IMR-90 (cell line): ENCODE data around the gene KRTAP10-1. TPM values are rescaled to one million over a fixed set of nuclear protein-coding genes. Genes with fewer than 3 reads are reported as not detected.

Experiments
- ATAC-seq: fragments of 200-7000 bp; cut with Tn5 transposase; 2 replicates; pipeline ENCODE4 v1.9.1; 2020; ENCODE audit warnings: low read depth, mild to moderate bottlenecking, moderate library complexity
- BruUV-seq: library from RNA; stranded (reverse); fragments of 400-500 nt; replicated peaks from 2 replicates; lab custom pipeline; 2021; lab: Mats Ljungman, UMichigan
- CTCF ChIA-PET: fragments of 300-600 bp; formaldehyde crosslinking; extraction: SDS; loops from one replicate; lab custom pipeline; 2021; ENCODE audit warnings: antibody characterized with exemption; lab: Yijun Ruan, JAX
- POLR2A ChIA-PET: fragments of 300-600 bp; sonication (Branson Sonifier 250); formaldehyde crosslinking; loops from one replicate; lab custom pipeline; 2022; ENCODE audit warnings: antibody characterized with exemption; ENCODE audit not compliant: unreplicated experiment; lab: Charles Lee
- DNase-seq: peaks from one replicate; pipeline ENCODE4 v3.0.0; 2013
- H2AFZ ChIP-seq: replicated peaks from 2 replicates; pipeline ENCODE3; 2013; ENCODE audit warnings: low read length, mild to moderate bottlenecking; ENCODE audit not compliant: poor library complexity
- H2AK5ac ChIP-seq: 2 replicates; pipeline ENCODE4 v1.6.1; 2013; ENCODE audit warnings: low read depth, low read length, inconsistent platforms
- H2AK9ac ChIP-seq: replicated peaks from 2 replicates; pipeline ENCODE3; 2013; ENCODE audit warnings: mild to moderate bottlenecking, low read depth, low read length, moderate library complexity; ENCODE audit not compliant: poor library complexity
- H2BK120ac ChIP-seq: 2 replicates; pipeline ENCODE4 v1.6.1; 2013; ENCODE audit warnings: low read depth, low read length, inconsistent platforms
- H2BK15ac ChIP-seq: 3 replicates; pipeline ENCODE4 v1.6.1; 2013; ENCODE audit warnings: low read depth, low read length, inconsistent platforms
- H2BK20ac ChIP-seq: 2 replicates; pipeline ENCODE4 v1.6.1; 2013; ENCODE audit warnings: low read depth, mild to moderate bottlenecking, inconsistent platforms, low read length, moderate library complexity
- H2BK5ac ChIP-seq: 2 replicates; pipeline ENCODE4 v1.6.1; 2013; ENCODE audit warnings: mild to moderate bottlenecking, low read depth, low read length, inconsistent platforms; ENCODE audit not compliant: poor library complexity, severe bottlenecking
- H3K14ac ChIP-seq: replicated peaks from 2 replicates; pipeline ENCODE4 v1.6.1; 2013; ENCODE audit warnings: low read depth, low read length, inconsistent platforms
- H3K18ac ChIP-seq: 2 replicates; pipeline ENCODE4 v1.6.1; 2013; ENCODE audit warnings: low read depth, low read length, control low read depth
- H3K23ac ChIP-seq: 2 replicates; pipeline ENCODE4 v1.6.1; 2013; ENCODE audit warnings: low read depth, low read length, inconsistent platforms
- H3K27ac ChIP-seq: 2 replicates; pipeline ENCODE4 v1.5.1; 2013; ENCODE audit warnings: mild to moderate bottlenecking, control low read depth, low read length; ENCODE audit not compliant: insufficient read depth
- H3K27me3 ChIP-seq: 2 replicates; pipeline ENCODE4 v1.6.1; 2013; ENCODE audit warnings: low read length; ENCODE audit not compliant: control insufficient read depth, insufficient read depth
- H3K36me3 ChIP-seq: 2 replicates; pipeline ENCODE4 v1.6.1; 2013; ENCODE audit warnings: low read length, mixed read lengths; ENCODE audit not compliant: control insufficient read depth, insufficient read depth
- H3K4ac ChIP-seq: 2 replicates; pipeline ENCODE4 v1.6.1; 2013; ENCODE audit warnings: low read depth, low read length, inconsistent platforms
- H3K4me1 ChIP-seq: 2 replicates; pipeline ENCODE4 v1.6.1; 2013; ENCODE audit warnings: low read length, mixed read lengths; ENCODE audit not compliant: control insufficient read depth, insufficient read depth
- H3K4me2 ChIP-seq: 2 replicates; pipeline ENCODE4 v1.6.1; 2013; ENCODE audit warnings: low read depth, mild to moderate bottlenecking, control low read depth, low read length, moderate library complexity
- H3K4me3 ChIP-seq: 2 replicates; pipeline ENCODE4 v1.5.1; 2013; ENCODE audit warnings: low read depth, mild to moderate bottlenecking, control low read depth, low read length, moderate library complexity; ENCODE audit not compliant: insufficient read depth
- H3K56ac ChIP-seq: 2 replicates; pipeline ENCODE4 v1.6.1; 2013; ENCODE audit warnings: low read length, inconsistent platforms; ENCODE audit not compliant: insufficient read depth; ENCODE audit errors: extremely low read depth
- H3K79me1 ChIP-seq, 2 experiments: 2 replicates each; pipeline ENCODE4 v1.6.1; 2013; ENCODE audit warnings: low read length in 2 of 2, inconsistent platforms in 1 of 2, low read depth in 1 of 2
- H3K9ac ChIP-seq: 2 replicates; pipeline ENCODE4 v1.6.1; 2013; ENCODE audit warnings: low read depth, low read length, control low read depth
- H3K9me1 ChIP-seq: 2 replicates; pipeline ENCODE4 v1.6.1; 2013; ENCODE audit warnings: low read length, inconsistent platforms; ENCODE audit not compliant: insufficient read depth
- H3K9me3 ChIP-seq: 2 replicates; pipeline ENCODE4 v1.6.1; 2013; ENCODE audit warnings: low read length; ENCODE audit not compliant: control insufficient read depth, insufficient read depth
- H4K20me1 ChIP-seq: 2 replicates; pipeline ENCODE4 v1.6.1; 2013; ENCODE audit warnings: low read length, inconsistent platforms; ENCODE audit not compliant: insufficient read depth
- H4K5ac ChIP-seq: 2 replicates; pipeline ENCODE4 v1.6.1; 2013; ENCODE audit warnings: mild to moderate bottlenecking, low read depth, low read length, control low read depth
- H4K8ac ChIP-seq, 2 experiments: 2 replicates each; pipeline ENCODE4 v1.6.1; 2013; ENCODE audit warnings: low read depth in 2 of 2, low read length in 2 of 2, control low read depth in 1 of 2, inconsistent platforms in 1 of 2
- H4K91ac ChIP-seq: 2 replicates; pipeline ENCODE4 v1.6.1; 2013; ENCODE audit warnings: low read depth, low read length, inconsistent platforms; ENCODE audit not compliant: insufficient read depth
- BHLHE40 ChIP-seq: fragments of 150-350 bp; IDR thresholded peaks from 2 replicates; pipeline ENCODE4 v1.6.1; 2016; ENCODE audit warnings: mild to moderate bottlenecking, low read depth, low read length
- CEBPB ChIP-seq: IDR thresholded peaks from 2 replicates; pipeline ENCODE4 v1.6.1; 2012; ENCODE audit warnings: low read depth, low read length, improper control_type of control experiment
- CHD1 ChIP-seq: IDR thresholded peaks from 2 replicates; pipeline ENCODE4 v1.6.1; 2012; ENCODE audit warnings: low read depth, low read length, improper control_type of control experiment
- FOS ChIP-seq: fragments of 150-350 bp; IDR thresholded peaks from 2 replicates; pipeline ENCODE4 v1.6.1; 2016; ENCODE audit warnings: low read depth, low read length
- MAFK ChIP-seq: IDR thresholded peaks from 2 replicates; pipeline ENCODE4 v1.6.1; 2012; ENCODE audit warnings: low read depth, low read length, improper control_type of control experiment
- MAZ ChIP-seq: IDR thresholded peaks from 2 replicates; pipeline ENCODE4 v1.6.1; 2012; ENCODE audit warnings: low read depth, mild to moderate bottlenecking, low read length, improper control_type of control experiment, moderate library complexity, borderline replicate concordance
- MXI1 ChIP-seq: IDR thresholded peaks from 2 replicates; pipeline ENCODE4 v1.6.1; 2012; ENCODE audit warnings: low read depth, mild to moderate bottlenecking, low read length, moderate library complexity, borderline replicate concordance
- NFE2L2 ChIP-seq: fragments of 150-350 bp; IDR thresholded peaks from 2 replicates; pipeline ENCODE4 v1.6.1; 2016; ENCODE audit warnings: low read depth, mild to moderate bottlenecking, low read length
- POLR2A ChIP-seq: IDR thresholded peaks from 2 replicates; pipeline ENCODE4 v1.6.1; 2012; ENCODE audit warnings: mild to moderate bottlenecking, low read depth, low read length
- RAD21 ChIP-seq: IDR thresholded peaks from 2 replicates; pipeline ENCODE4 v1.6.1; 2012; ENCODE audit warnings: low read length, improper control_type of control experiment
- RCOR1 ChIP-seq: IDR thresholded peaks from 2 replicates; pipeline ENCODE4 v1.6.1; 2012; ENCODE audit warnings: mild to moderate bottlenecking, low read length, improper control_type of control experiment; ENCODE audit not compliant: insufficient replicate concordance
- RFX5 ChIP-seq: IDR thresholded peaks from 2 replicates; pipeline ENCODE4 v1.8.0; 2012; ENCODE audit warnings: low read depth, mild to moderate bottlenecking, low read length, moderate library complexity
- SMC3 ChIP-seq: fragments of 150-350 bp; IDR thresholded peaks from 2 replicates; pipeline ENCODE4 v1.6.1; 2016; ENCODE audit warnings: low read depth, mild to moderate bottlenecking, antibody characterized with exemption, low read length, moderate library complexity
- WGBS, 2 experiments: methylation state at CpG; one replicate each; pipeline versions ENCODE4 v1.1.5 to v1.1.7; 2013; ENCODE audit warnings: missing lambda C conversion rate in 2 of 2; ENCODE audit not compliant: insufficient read length in 1 of 2; ENCODE audit errors: extremely low coverage in 2 of 2; 5-methylcytosine and 5-hydroxymethylcytosine counted together
- dilution Hi-C: fragments of 300-500 bp; cut with HindIII; formaldehyde crosslinking; loops from one replicate; pipeline ENCODE4 v1.14.3; 2018; ENCODE audit warnings: low sequenced_read_pairs; ENCODE audit not compliant: unreplicated experiment
- in situ Hi-C: fragments of 300-500 bp; cut with MboI; formaldehyde crosslinking; loops from 3 replicates; pipeline ENCODE4 v1.14.3; 2019; ENCODE audit warnings: low sequenced_read_pairs, inconsistent platforms, mixed read lengths
- intact Hi-C: fragments of 100-400 bp; cut with micrococcal nuclease; formaldehyde crosslinking; loops from 2 replicates; pipeline ENCODE4 v1.10.0; 2022
- polyA plus RNA-seq, 3 experiments: library from polyadenylated mRNA; depleted of rRNA; stranded (reverse); fragments of >200 nt; gene quantifications; 2 replicates each; pipeline ENCODE4 v1.2.3, GENCODE V29; 2012; ENCODE audit warnings: low replicate concordance in 1 of 3
- total RNA-seq: library from RNA; depleted of rRNA; stranded (reverse); fragments of >200 nt; gene quantifications from 2 replicates; pipeline ENCODE4 v1.2.3, GENCODE V29; 2012
- TF ChIP-seq, protein P1 (sequence below): fragments of 150-350 bp; IDR thresholded peaks from 2 replicates; pipeline ENCODE4 v1.6.1; 2017; ENCODE audit warnings: mild to moderate bottlenecking, antibody characterized with exemption, low read length, low read depth
- TF ChIP-seq, protein P2 (sequence below): fragments of 150-350 bp; IDR thresholded peaks from 2 replicates; pipeline ENCODE4 v1.6.1; 2016; ENCODE audit warnings: low read depth, mild to moderate bottlenecking, low read length, moderate library complexity, borderline replicate concordance

KRTAP10-1 gene
- total and polyA plus RNA-seq, 2 of the 4 experiments (the other 2 are of a cell fraction), result not detected

DNA sequence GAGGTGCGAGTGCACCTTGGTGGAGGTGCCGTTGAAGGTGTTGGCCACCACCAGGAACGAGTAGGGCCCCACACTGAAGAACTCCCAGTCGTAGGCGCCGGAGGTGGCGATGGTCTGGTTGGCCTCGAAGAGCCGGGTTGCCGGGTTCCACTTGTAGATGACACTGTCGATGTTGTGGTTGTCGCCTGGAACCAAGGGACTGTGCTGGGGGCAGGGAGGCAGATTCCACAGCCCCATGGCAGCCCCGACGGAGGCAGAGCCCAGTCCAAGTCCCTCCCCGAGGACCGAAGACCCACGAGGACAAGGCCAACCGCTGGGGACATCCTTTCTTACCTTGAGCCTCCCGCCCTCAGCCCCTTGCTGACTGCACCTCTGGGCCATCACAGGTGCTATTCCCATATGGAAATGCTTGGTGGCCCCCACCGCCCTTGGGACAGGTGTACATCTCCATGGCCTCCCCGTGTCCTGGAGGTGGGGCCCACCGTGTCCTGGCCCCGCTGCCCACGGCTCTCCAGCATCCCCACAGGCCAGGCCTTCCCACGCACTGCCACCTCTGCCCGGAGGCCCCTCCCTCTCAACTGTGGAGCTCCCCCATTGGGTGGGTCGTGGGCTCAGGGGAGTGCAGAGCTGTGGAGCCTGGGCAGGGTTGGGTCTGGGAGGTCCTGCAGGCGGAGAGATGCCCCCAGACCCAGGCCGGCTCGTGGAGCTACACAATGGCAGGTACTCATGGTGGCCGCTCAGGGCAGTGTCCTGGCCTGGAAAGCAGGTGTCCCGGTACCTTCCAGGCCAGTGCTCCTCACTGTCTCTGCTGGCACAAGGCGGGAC, 17.9 kb downstream of the KRTAP10-1 start:
- no peaks in the 10 kb centered on the region for H3K4me1 ChIP-seq
- no peak overlapping the region for H3K4me3 ChIP-seq
- no peak overlapping the region for H2BK120ac ChIP-seq
- H3K9ac ChIP-seq, result no peak overlapping the region
- no peak overlapping the region for H2AK9ac ChIP-seq
- no peak overlapping the region for H2AFZ ChIP-seq
- ATAC-seq (no peak), DNase-seq (no peak)
- no peak overlapping the region for H3K18ac ChIP-seq
- WGBS, 2 experiments, result 81% methylated on average over 19 of the region's 33 CpGs; no CpG with 5 or more reads in 1 of the 2 experiments
- BruUV-seq, result no TSS peak
- in situ Hi-C loops (loop anchor here (25.0 kb wide), 1 partner anchor 415 kb away; the partner anchor contains the start of gene SLX9), intact Hi-C loops (no loop called here), dilution Hi-C loops (no loop called here)
- H4K91ac ChIP-seq, result no peak overlapping the region
- H4K20me1 ChIP-seq, result no peaks in the 10 kb centered on the region
- POLR2A ChIA-PET, result no interaction called here
- no peak overlapping the region for H4K8ac ChIP-seq
- no peak overlapping the region for H4K5ac ChIP-seq
- H2BK20ac ChIP-seq, result no peak overlapping the region
- H3K79me1 ChIP-seq, result no peaks in the 10 kb centered on the region
- peaks cover 14% of the 10 kb centered on the region for H3K9me3 ChIP-seq
- no peak overlapping the region for H3K56ac ChIP-seq
- H3K4me2 ChIP-seq, result no peak overlapping the region
- no peak overlapping the region for H3K4ac ChIP-seq
- TF ChIP-seq POLR2A (no peak), MAFK (no peak), CHD1 (no peak), SMC3 (no peak), MAZ (no peak), RCOR1 (no peak), MXI1 (no peak), BHLHE40 (no peak), RAD21 (no peak), RFX5 (no peak), CEBPB (no peak), FOS (no peak), NFE2L2 (no peak)
- TF ChIP-seq, protein P1, sequence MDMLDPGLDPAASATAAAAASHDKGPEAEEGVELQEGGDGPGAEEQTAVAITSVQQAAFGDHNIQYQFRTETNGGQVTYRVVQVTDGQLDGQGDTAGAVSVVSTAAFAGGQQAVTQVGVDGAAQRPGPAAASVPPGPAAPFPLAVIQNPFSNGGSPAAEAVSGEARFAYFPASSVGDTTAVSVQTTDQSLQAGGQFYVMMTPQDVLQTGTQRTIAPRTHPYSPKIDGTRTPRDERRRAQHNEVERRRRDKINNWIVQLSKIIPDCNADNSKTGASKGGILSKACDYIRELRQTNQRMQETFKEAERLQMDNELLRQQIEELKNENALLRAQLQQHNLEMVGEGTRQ, result no peak
- TF ChIP-seq, protein P2, sequence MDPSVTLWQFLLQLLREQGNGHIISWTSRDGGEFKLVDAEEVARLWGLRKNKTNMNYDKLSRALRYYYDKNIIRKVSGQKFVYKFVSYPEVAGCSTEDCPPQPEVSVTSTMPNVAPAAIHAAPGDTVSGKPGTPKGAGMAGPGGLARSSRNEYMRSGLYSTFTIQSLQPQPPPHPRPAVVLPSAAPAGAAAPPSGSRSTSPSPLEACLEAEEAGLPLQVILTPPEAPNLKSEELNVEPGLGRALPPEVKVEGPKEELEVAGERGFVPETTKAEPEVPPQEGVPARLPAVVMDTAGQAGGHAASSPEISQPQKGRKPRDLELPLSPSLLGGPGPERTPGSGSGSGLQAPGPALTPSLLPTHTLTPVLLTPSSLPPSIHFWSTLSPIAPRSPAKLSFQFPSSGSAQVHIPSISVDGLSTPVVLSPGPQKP, result no peak
- CTCF ChIA-PET, result no interaction called here
- no peak overlapping the region for H2BK15ac ChIP-seq
- no peaks in the 10 kb centered on the region for H3K36me3 ChIP-seq
- no peaks in the 10 kb centered on the region for H3K27me3 ChIP-seq
- H3K27ac ChIP-seq, result no peak overlapping the region
- no peak overlapping the region for H3K14ac ChIP-seq
- H2AK5ac ChIP-seq, result no peak overlapping the region
- no peaks in the 10 kb centered on the region for H3K9me1 ChIP-seq
- no peak overlapping the region for H2BK5ac ChIP-seq
- no peak overlapping the region for H3K23ac ChIP-seq
